ENCODE data around the gene TMEM150B.
A peak's percentile ranks its signal among the peaks of the same experiment; 100 is the strongest.

The TMEM150B gene

GRCh38 chr19:55353803-55354697, 28.9 kb upstream of the TMEM150B start:
- DNase-seq: peak; percentile 67

- DNase-seq: no peak
Observed at GRCh38 chr19:55353356-55353802, 28.2 kb upstream of the TMEM150B start.

- no peak for DNase-seq
Observed at GRCh38 chr19:55352549-55353145, 27.5 kb upstream of the TMEM150B start.

- DNase-seq: no peak
Observed at GRCh38 chr19:55352040-55352439, 26.9 kb upstream of the TMEM150B start.

GRCh38 chr19:55350620-55351315, 25.6 kb upstream of the TMEM150B start:
- no peak for DNase-seq

- DNase-seq: no peak
Observed at GRCh38 chr19:55348317-55349034, 23.3 kb upstream of the TMEM150B start.

GRCh38 chr19:55347442-55348009, 22.4 kb upstream of the TMEM150B start:
- DNase-seq: no peak

- no peak for DNase-seq
Observed at GRCh38 chr19:55346725-55347441, 21.7 kb upstream of the TMEM150B start.

- DNase-seq: no peak
Observed at GRCh38 chr19:55345818-55346724, 20.9 kb upstream of the TMEM150B start.

GRCh38 chr19:55345101-55345817, 20.1 kb upstream of the TMEM150B start:
- DNase-seq: no peak

- DNase-seq: no peak
Observed at GRCh38 chr19:55344444-55344843, 19.3 kb upstream of the TMEM150B start.

GRCh38 chr19:55341595-55342531, 16.7 kb upstream of the TMEM150B start:
- DNase-seq: no peak

- peak; percentile 84 for DNase-seq
Observed at GRCh38 chr19:55341171-55341588, 16.0 kb upstream of the TMEM150B start.

- peak; percentile 15 for DNase-seq
Observed at GRCh38 chr19:55340784-55341147, 15.6 kb upstream of the TMEM150B start.

GRCh38 chr19:55339889-55340783, 15.0 kb upstream of the TMEM150B start:
- peak; percentile 25 for DNase-seq

GRCh38 chr19:55339105-55339888, 14.2 kb upstream of the TMEM150B start, which contains the start of gene KMT5C:
TSS of gene KMT5C (plus strand) at chr19:55339876. CDS start at chr19:55341937, 2,061 bp downstream.
- DNase-seq: peak; percentile 100

- no peak for DNase-seq
Observed at GRCh38 chr19:55336101-55336500, 11.0 kb upstream of the TMEM150B start.
